Activated naive CD8-positive, alpha-beta T cell treated with anti-CD3 and anti-CD28 coated beads, Interleukin-2, amount 50 U/mL, for 16 hours (primary cell): ENCODE data around the gene KRTAP12-3.
A peak's percentile ranks its signal among the peaks of the same experiment; 100 is the strongest.
"Not testable (repeated sequence)": the region's sequence is repeated elsewhere in the genome, so short reads cannot be mapped to it uniquely, and the experiment has no call there.

Experiments used
- DNase-seq: peaks from one replicate; pipeline ENCODE4 v3.0.0-alpha.2; 2020; ENCODE audit warnings: low read depth, low spot score

Gene KRTAP12-3

GRCh38 chr21:44657635-44658540, at the start of gene KRTAP12-3:
Gene KRTAP12-3, plus strand, starts transcription at chr21:44657932. Its CDS starts 48 bp downstream, at chr21:44657980.
- DNase-seq: no peak

- no peak for DNase-seq
Observed at GRCh38 chr21:44609193-44609592, 48.5 kb upstream of the KRTAP12-3 start.

- not testable (repeated sequence) for DNase-seq
Observed at GRCh38 chr21:44610157-44610843, 47.4 kb upstream of the KRTAP12-3 start.

GRCh38 chr21:44611551-44611950, 46.2 kb upstream of the KRTAP12-3 start:
- DNase-seq: no peak

GRCh38 chr21:44612029-44612486, 45.7 kb upstream of the KRTAP12-3 start, which contains the start of gene KRTAP10-8:
Gene KRTAP10-8, plus strand, starts transcription at chr21:44612079. Its CDS starts 22 bp downstream, at chr21:44612101.
- no peak for DNase-seq

GRCh38 chr21:44612669-44613229, 45.0 kb upstream of the KRTAP12-3 start:
- DNase-seq: no peak

GRCh38 chr21:44613386-44614155, 44.2 kb upstream of the KRTAP12-3 start:
- no peak for DNase-seq

- DNase-seq: no peak
Observed at GRCh38 chr21:44614161-44614631, 43.5 kb upstream of the KRTAP12-3 start.

GRCh38 chr21:44614961-44615391, 42.8 kb upstream of the KRTAP12-3 start:
- DNase-seq: no peak

GRCh38 chr21:44615466-44615865, 42.3 kb upstream of the KRTAP12-3 start:
- DNase-seq: no peak

- DNase-seq: no peak
Observed at GRCh38 chr21:44615911-44616590, 41.7 kb upstream of the KRTAP12-3 start.

- no peak for DNase-seq
Observed at GRCh38 chr21:44616591-44616926, 41.2 kb upstream of the KRTAP12-3 start.

GRCh38 chr21:44617071-44617501, 40.6 kb upstream of the KRTAP12-3 start:
- no peak for DNase-seq

- no peak for DNase-seq
Observed at GRCh38 chr21:44618504-44618903, 39.2 kb upstream of the KRTAP12-3 start.

- DNase-seq: peak; percentile 21
Observed at GRCh38 chr21:44618909-44619308, 38.8 kb upstream of the KRTAP12-3 start.

- DNase-seq: no peak
Observed at GRCh38 chr21:44619886-44620285, 37.8 kb upstream of the KRTAP12-3 start.

- no peak for DNase-seq
Observed at GRCh38 chr21:44623575-44623974, 34.2 kb upstream of the KRTAP12-3 start.

- no peak for DNase-seq
Observed at GRCh38 chr21:44625756-44626155, 32.0 kb upstream of the KRTAP12-3 start.

GRCh38 chr21:44626262-44626661, 31.5 kb upstream of the KRTAP12-3 start:
- no peak for DNase-seq

GRCh38 chr21:44626673-44627143, 31.0 kb upstream of the KRTAP12-3 start, which contains the start of gene KRTAP10-9:
Gene KRTAP10-9, plus strand, starts transcription at chr21:44627093. Its CDS starts 79 bp downstream, at chr21:44627172.
- no peak for DNase-seq
